ENCODE measurements around the gene UBXN7.
"Not testable (repeated sequence)": the region's sequence is repeated elsewhere in the genome, so short reads cannot be mapped to it uniquely, and the experiment has no call there.

The UBXN7 gene

GRCh38 chr3:196414469-196414868 lies 17.8 kb downstream of the UBXN7 start:
- DNase-seq: no peak

GRCh38 chr3:196412704-196413103 lies 19.5 kb downstream of the UBXN7 start:
- no peak for DNase-seq

GRCh38 chr3:196409409-196409808 lies 22.8 kb downstream of the UBXN7 start:
- DNase-seq: no peak

- DNase-seq: no peak
Measured at GRCh38 chr3:196408565-196409300, 23.5 kb downstream of the UBXN7 start.

GRCh38 chr3:196406811-196407470 lies 25.3 kb downstream of the UBXN7 start:
- DNase-seq: no peak

- DNase-seq: no peak
Measured at GRCh38 chr3:196400331-196400730, 31.9 kb downstream of the UBXN7 start.

GRCh38 chr3:196399485-196399945 lies 32.7 kb downstream of the UBXN7 start:
- DNase-seq: no peak

- DNase-seq: no peak
Measured at GRCh38 chr3:196398782-196399181, 33.4 kb downstream of the UBXN7 start.

- no peak for DNase-seq
Measured at GRCh38 chr3:196397941-196398340, 34.3 kb downstream of the UBXN7 start.

GRCh38 chr3:196390116-196390515 lies 42.1 kb downstream of the UBXN7 start:
- no peak for DNase-seq

GRCh38 chr3:196388956-196389355 lies 43.3 kb downstream of the UBXN7 start:
- DNase-seq: no peak

- DNase-seq: not testable (repeated sequence)
Measured at GRCh38 chr3:196387941-196388340, 44.3 kb downstream of the UBXN7 start.

- DNase-seq: not testable (repeated sequence)
Measured at GRCh38 chr3:196386797-196387196, 45.4 kb downstream of the UBXN7 start.

- DNase-seq: not testable (repeated sequence)
Measured at GRCh38 chr3:196386034-196386433, 46.2 kb downstream of the UBXN7 start.

GRCh38 chr3:196385446-196385845 lies 46.8 kb downstream of the UBXN7 start:
- DNase-seq: not testable (repeated sequence)

GRCh38 chr3:196378146-196378841 lies 53.9 kb downstream of the UBXN7 start:
- DNase-seq: no peak

GRCh38 chr3:196377321-196377720 lies 54.9 kb downstream of the UBXN7 start:
- no peak for DNase-seq

GRCh38 chr3:196365736-196366135 lies 66.5 kb downstream of the UBXN7 start:
- DNase-seq: no peak

GRCh38 chr3:196360586-196360985 lies 71.6 kb downstream of the UBXN7 start:
- DNase-seq: no peak

GRCh38 chr3:196358540-196358939 lies 73.7 kb downstream of the UBXN7 start:
- DNase-seq: not testable (repeated sequence)

- no peak for DNase-seq
Measured at GRCh38 chr3:196357905-196358304, 74.3 kb downstream of the UBXN7 start.

GRCh38 chr3:196356556-196356955 lies 75.7 kb downstream of the UBXN7 start:
- DNase-seq: no peak

GRCh38 chr3:196355668-196356067 lies 76.6 kb downstream of the UBXN7 start:
- no peak for DNase-seq

GRCh38 chr3:196354132-196354531 lies 78.1 kb downstream of the UBXN7 start:
- no peak for DNase-seq

Data from activated gamma-delta T cell (primary cell).